GM19239 (cell line): ENCODE measurements around the gene SERPINB8.

Source experiments
- DNase-seq: peaks from one replicate; pipeline ENCODE4 v3.0.0; 2011; ENCODE audit warnings: low spot score; ENCODE audit not compliant: insufficient read length
- FAIRE-seq: peaks from 2 replicates; lab custom pipeline; 2011; peaks lifted over from hg19 to GRCh38; lab: Jason Lieb, UNC

SERPINB8 gene

DNA sequence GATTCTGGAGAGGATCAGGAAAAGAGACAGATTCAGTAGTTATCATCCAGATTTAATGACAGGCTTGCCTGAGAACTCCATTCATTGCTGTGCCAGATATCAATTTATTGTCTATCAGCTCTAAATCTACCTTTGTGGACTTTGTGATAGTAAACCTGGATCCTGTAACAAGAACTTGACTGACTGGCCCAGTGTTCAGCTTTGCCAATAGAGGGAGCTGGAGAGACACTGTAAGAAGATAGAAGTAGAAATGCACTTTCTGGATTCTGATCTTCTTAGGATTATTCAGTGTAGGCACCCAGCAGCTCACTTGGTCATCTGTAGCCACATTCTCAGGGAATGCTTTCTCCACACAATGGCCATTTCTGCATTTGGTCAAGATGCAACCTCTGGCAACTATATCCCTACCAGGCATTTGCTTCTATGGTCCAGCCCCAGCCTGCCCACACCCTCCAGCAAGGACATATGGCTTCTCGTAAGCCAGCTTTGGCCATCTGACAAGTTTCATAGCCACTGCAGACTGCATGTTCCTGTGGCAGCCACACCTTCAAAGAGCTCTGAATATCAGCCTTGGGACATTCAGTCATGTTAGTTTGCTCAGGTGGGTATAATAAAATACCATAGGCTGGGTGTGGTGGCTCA lies 6.1 kb upstream of the SERPINB8 start:
- peak; percentile 71 for FAIRE-seq
- DNase-seq, result no peak

DNA sequence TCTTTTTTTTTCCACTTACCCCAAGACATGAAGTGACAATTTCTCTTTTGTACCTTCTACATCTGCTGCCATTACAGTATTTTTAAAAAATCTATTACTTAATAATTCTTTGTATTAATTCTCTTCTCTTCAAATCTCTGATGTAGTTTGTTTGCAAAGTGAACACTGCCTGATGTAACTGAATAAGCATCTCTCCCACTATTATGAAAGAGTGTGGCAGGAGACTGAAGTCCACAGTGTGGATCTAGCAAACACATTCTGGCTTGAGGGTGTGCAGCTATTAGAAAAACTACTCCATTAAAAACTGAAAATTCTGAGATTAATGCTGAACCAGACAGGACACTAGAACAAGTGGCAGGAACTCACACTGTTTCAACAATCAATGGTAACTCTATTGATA lies 5.0 kb upstream of the SERPINB8 start:
- FAIRE-seq (no peak), DNase-seq (no peak)

DNA sequence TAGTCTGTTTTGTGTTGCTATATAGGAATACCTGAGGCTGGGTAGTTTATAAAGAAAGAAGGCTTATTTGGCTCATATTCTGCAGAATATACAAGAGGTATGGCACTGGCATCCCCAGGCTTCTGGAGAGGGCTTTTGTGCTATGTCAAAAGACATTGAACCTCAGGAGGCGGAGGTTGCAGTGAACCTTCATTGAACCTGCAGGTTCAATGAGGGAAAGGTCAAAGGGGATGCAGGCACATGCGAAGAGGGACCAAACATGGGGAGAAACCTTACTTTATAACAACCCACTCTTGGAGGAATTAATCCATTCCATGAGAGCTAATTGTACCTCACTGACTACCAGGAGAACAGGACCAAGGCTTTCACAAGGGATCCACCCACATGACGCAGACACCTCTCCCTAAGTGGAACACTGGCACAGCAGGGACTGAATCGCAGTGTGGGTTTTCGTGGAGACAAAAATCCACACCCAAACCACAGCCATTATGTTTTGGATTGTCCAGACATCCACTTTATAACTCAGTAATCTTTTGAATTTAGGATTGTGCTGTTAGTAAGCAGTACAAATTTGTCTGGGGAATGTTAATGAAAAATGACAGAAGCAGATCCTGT lies 4.1 kb upstream of the SERPINB8 start:
- no peak for FAIRE-seq
- no peak for DNase-seq

DNA sequence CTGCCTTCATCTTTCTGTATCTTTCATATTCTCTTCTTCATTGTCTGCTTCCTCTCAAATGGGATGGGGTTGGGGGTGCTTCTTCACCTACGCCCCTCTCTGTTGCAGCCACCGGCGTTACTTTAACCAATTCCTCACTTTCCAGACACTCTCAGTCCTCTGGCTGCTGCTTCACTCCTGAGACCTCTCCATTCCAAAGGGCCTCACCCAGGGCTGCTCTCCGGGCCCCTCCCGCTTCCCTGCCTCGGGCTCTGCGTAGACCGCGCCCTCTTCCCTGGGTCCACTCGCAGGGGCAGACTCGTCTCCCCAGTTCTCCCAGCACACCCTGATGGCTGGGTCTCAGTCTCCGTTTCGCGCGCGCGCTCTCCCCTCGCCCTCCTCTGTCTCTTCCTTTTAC lies 926 bp downstream of the SERPINB8 start:
- DNase-seq (no peak), FAIRE-seq (no peak)

DNA sequence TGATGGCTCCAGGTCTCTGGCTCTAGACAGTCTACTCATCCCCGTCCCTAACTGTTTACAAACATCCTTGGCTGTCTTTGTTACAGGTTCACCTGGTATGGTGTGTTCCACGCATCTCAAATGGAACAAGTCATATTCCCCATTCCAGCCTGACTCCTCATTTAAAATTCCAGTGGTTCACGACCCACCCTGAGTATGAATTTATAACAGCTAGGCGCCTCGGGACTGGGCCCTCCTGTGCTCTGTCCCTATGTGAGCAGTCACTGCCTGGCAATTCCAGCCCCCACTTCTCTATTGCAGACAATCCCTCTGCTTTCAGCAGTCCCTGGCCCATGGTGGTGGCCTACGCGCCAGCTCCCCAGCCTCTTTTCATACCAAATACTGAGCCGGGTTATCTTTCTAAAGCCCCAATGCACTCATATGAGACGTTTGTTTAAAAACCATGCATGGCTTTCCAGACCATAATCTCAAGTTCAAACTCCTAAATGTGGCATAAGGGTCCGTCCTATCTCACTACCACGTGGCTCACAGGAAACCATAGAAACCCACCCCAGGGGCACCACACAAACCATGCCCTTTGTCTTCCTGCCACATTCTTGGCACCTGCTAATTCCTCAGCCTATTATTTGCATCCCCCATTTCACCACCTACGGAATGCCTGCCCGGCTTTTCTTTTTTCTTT lies 1.6 kb downstream of the SERPINB8 start:
- DNase-seq (no peak), FAIRE-seq (no peak)

DNA sequence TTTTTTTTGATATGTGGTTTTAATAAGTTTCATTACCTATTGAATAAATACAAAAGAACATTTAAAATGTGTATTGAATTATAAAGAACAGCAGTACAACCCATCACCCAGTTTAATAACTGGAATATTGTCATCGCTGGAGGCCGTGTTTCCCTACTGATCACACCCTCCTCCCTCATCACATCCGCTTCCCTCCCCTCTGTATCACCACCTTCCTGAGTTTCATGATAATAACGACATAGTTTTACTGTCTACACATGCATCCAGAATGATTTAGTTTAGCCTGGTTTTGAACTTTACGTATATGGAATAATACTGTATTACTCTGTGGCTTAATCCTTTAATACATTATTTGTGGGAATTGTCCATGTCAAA lies 2.1 kb downstream of the SERPINB8 start:
- FAIRE-seq (peak; percentile 18), DNase-seq (no peak)

DNA sequence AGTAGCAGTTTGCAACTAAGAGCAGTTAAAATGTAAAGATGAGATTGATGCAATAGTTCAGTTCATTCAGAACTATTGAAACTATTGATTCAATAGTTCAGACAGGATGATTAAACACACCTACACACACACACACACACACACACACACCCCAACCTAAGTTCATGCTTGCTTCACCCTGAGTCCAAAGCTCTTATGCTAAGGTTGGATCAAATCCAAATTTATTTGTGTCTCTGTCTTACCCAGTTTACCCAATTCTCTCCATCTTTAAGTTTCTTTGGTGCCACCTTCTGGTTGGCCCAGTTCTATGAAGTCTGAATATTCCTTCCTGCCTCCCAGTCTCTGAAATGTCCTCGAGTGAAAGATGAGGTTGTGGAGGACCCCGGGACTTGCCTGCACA lies 5.1 kb downstream of the SERPINB8 start:
- peak; percentile 80 for FAIRE-seq

DNA sequence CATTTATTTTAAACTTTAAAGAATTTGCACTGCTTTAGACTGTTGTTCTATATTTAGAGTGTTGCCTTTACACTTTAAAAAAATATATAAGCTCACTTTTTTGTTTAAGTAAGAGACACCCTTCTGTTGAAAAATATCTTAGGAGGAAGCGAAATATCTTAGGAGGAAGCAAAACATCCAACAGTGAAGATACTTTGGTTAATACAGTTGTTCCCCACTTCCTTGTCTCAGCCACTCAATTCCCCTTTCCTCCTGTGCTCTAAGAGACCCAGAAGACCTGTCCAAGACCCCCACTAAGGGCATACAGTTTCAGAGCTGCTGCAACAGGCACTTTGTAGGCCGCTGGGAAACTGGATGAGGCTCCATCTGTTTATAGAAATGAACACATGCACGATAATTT lies 5.7 kb downstream of the SERPINB8 start:
- FAIRE-seq, result no peak
- DNase-seq, result no peak

More for the DNA sequence above, 5.1 kb downstream of the SERPINB8 start:
- DNase-seq, result no peak

DNA sequence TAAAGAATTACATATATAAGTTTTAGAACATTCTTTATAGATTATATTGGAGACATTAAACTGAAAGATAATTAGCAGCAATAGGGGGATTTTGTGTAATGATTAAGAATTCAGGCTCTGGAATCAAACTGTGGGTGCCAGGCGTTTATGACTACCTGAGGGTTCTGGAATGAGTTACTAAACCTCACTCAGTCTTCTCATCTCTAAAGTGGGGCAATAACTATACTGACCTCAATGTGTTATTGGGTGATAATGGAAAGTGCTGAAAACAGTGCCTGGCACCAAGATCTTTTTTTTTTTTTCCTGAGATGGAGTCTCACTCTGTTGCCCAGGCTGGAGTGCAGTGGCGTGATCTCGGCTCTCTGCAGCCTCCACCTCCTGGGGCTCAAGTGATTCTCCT lies 7.2 kb downstream of the SERPINB8 start:
- DNase-seq, result no peak
- no peak for FAIRE-seq

DNA sequence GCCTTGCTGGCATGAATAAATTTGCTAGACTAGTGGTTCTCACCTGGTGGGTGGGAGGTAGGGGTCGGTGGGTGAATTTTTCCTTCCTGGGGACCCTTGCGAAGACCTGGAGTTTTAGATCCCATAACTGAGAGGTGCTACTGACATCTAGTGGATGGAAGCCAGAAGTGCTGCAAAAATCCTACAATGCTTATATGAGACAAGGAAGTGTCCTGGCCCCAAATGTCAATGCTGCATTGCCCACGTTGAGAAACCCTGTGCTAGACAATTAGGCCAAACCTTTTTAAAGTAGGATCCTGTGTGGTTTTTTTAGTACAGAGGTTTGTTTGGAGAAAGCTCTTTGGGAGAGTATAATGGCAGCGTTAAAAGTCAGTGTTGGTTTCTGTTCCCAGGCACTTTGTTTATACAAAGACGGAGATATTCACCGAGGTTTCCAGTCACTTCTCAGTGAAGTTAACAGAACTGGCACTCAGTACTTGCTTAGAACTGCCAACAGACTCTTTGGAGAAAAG lies 9.6 kb downstream of the SERPINB8 start:
- FAIRE-seq (peak; percentile 97), DNase-seq (no peak)

DNA sequence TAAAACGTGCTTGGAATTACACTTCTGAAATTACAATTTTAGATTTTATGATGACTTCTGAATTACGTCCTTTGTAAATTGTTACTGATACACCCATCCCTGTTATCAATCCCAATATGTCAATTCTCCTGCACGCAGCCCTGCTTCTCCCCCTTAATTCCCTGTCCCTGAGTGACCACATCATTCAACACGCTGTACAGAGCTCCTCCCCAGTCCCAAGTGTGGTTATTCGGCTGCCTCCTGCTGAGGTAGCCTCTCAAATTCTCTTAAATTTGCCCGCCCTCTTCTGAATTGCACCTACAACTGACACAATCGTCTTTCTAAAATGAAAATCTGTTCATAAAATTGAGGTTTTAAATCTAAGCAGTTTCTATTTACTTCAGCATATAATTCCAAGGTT lies 10.1 kb downstream of the SERPINB8 start:
- no peak for FAIRE-seq
- DNase-seq, result no peak

DNA sequence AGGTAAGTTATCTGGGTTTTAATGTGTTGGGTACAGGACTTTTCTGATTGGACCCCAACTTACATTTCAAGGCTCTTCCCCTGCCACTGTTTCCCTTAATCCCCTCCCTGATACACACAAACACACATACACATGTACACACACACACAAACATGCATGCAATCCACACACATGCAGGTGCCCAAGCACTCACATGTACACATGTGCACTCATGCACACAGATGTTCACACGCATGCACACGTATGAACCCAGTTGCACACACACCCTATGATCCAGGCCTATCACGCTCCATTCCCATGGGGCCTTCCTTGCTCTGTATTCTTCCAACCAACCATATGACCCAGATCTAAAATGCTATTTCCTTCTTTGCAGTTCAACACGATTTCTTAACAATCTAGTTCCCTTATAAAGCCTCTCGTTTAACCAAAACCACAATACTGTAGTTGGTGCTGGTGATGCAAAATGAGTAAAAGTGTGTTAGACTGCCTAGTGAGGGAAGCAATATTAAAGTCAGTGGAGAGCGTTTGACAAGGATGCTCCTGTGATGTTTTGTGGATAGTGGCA lies 11.1 kb downstream of the SERPINB8 start:
- FAIRE-seq, result no peak
- DNase-seq, result no peak

DNA sequence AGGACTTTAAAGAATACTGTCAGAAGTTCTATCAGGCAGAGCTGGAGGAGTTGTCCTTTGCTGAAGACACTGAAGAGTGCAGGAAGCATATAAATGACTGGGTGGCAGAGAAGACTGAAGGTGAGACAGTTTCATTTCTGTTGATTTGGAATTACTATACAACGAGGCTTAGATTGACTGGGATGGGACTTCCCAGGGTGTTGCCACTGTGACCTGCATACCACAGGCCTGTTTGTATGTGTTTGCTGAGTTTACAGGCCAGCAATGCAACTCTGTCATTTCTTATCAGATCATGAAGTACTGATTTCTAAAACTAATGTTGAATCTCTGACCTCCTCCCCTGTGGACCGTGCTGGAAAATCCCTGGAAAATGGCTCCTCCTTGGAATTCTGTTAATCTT lies 11.8 kb downstream of the SERPINB8 start:
- FAIRE-seq (no peak), DNase-seq (no peak)

DNA sequence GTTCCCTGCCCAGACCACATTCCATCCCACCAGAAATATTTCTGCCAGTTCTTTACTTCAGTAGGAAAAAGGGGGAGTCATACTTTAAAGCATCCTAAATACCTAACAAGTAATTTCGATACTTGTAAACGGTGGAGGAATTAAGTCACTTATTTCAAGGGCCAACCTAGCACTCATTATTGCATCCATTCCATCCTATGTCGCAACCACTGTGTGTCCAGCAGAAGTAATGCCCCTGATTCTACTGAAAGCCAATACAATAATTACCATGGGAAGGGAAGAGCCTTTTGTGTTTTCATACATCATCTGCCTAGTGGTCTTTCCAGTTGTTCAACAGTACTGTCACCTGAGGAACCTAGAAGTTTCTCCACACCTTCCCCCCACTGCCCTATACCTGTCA lies 12.5 kb downstream of the SERPINB8 start:
- no peak for FAIRE-seq
- no peak for DNase-seq

DNA sequence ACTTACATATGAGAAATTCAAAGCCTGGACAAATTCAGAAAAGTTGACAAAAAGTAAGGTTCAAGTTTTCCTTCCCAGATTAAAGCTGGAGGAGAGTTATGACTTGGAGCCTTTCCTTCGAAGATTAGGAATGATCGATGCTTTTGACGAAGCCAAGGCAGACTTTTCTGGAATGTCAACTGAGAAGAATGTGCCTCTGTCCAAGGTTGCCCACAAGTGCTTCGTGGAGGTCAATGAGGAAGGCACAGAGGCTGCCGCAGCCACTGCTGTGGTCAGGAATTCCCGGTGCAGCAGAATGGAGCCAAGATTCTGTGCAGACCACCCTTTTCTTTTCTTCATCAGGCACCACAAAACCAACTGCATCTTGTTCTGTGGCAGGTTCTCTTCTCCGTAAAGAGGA lies 17.0 kb downstream of the SERPINB8 start:
- FAIRE-seq (no peak), DNase-seq (no peak)

DNA sequence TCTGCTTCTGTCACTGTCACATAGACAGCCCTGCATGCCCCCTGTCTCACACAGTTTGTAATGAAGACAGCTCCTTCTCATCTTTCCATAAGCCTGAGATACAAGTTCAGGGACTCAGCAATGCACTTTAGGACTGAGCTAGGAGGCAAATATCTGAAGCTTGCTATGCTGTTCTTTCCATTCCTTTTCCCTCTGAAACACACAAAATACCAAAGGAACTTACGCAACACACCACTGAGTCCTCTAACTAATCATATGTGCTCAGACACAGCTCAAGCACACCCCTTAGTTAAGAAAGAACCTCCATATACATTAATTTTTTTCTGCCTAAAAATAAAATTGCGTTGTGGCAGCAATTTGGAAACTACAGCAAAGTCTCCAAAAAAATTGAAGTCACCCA lies 17.9 kb downstream of the SERPINB8 start:
- FAIRE-seq (no peak), DNase-seq (no peak)

DNA sequence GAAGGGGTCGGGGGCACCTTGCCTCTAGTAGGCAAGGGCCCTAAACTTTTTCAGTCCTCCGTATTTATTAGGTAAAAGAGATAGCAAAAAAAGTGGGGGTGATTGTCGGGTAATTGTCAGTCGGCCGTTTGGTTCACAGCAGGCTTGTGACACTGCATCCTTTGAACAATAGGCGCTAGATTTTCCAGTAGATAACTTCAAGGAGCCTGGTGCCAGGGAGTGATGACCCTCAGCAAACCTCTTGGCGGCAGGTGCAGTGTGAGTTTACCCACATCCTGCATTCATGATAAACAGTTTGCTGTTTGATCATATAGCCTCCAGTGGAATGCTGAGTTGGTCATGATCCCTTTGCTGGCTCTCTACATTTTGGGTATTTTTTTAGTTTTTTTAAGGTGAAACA lies 22.9 kb downstream of the SERPINB8 start:
- FAIRE-seq (no peak), DNase-seq (no peak)

DNA sequence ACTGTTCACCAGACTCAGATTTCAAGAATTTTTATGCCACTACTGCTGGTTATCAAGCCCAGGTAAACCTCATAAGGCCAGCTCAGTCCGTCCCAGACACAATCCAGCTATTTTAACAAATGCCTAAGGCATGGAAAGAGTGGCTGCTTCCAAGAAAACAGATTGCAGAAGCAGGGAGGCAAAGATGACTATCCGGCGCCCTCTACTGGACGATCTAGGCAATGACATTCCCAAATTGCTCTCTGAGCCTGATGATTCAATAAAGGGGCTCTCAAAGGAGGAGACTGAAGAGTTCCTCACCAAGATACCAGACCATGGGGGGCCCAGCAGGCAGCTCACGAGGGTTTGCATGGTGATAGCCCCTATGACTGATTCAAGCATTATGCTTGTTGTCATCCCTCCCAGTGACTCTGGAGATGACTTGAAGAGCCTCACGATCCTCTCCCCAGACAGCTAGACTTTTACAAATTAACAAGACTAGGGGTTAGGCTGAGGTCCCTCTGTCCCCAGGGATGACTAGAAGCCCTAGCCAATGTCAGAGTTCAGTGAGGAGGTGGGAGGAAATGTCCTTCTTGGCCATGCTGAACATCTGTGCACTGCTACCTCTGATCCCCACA lies 25.0 kb downstream of the SERPINB8 start:
- DNase-seq (peak; percentile 30), FAIRE-seq (peak; percentile 77)

DNA sequence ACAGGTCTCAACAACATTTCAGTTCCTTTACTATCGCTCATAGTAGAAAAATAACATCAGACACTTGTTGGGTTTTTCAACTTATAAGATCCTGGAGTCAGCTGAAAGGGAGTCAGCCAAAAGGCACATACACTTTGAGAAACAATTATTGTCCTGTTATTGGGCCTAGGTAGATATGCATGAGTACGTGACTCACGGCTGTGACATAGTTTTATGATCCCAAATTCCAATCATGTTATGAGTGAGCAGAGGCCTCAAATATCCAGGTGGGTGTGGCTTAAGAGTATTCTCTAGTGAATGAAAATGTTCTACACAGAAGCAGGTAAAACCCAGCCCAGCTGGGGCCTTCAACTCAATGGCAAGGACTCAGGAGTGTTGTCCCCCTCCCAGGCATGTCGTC lies 27.2 kb downstream of the SERPINB8 start:
- no peak for FAIRE-seq
- DNase-seq, result no peak

DNA sequence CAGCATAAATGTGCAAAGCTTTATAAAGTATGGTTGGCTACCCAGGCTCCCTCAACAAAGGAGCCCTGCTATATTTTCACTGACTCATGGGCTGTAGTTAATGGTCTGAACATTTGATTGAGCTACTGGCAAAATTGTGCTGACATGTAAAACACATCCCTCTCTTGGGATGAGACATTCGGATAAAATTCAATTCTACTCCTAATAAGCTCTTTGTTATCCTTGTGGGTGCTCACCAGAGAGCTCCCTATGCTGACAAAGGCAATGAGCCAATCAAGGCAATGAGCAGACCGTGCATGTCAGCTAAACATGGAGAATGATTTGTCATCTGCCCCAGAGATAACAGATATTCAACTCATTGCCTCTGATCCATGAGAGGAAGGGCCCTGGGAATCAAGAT lies 27.7 kb downstream of the SERPINB8 start:
- DNase-seq (no peak), FAIRE-seq (no peak)

DNA sequence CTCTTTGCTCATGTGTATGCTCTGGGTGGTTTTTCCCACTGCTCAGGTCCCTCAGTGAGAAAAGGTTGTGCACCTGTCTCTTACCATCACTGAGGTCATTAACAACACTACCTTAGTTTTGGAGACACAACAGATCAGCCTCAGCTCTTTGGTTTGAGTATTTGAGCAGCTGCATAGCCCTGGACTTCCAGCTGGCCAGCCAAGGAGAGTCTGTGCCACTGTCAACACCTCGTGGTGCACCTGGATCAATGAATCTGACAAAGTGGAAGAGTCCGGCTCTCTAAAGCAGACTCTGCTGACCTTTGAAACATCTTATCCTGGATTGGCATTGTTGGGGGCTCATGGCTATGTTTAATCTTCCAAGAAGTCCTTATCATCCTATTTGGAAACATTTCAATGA lies 30.0 kb downstream of the SERPINB8 start:
- no peak for DNase-seq
- no peak for FAIRE-seq
